ENCODE data around the gene API5.
"Not testable (repeated sequence)": the region's sequence is repeated elsewhere in the genome, so short reads cannot be mapped to it uniquely, and the experiment has no call there.

The API5 gene

DNA sequence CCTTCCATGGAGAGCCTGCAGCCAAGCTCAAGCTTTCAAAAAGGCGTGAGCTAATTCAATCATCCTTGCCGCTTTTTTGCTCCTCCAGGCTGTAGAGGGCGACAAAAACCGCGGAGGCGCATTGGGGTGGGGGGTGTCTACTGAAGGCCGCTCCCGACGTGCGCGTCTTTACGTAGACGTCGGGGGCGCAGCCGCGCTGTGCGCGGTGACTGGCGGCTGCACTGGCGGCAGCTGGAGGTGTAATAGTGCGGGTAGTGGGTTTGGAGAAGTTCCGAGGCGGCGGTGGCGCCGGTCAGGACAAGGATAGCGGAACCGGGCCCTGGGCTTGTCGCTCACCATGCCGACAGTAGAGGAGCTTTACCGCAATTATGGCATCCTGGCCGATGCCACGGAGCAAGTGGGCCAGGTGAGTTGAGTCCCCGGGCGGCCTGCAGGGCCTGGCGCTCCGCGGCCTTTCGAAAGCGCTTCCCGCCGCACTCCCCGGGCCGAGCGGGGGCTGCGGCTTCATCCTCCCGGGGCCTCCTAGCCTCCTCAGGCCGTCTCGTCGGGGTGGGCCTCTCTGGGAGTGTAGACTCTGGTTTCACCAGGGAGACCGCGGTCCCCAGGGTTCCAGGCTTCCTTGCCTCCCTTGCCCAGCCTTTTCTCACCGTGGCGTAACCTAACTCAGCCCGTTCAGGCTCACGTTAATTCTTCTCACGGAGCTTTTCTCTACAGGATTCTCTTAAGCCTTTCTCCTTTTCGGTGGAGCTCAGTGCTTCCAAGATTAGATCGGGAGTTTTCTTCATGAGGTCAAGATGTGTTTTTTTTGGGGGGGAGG, at the start of gene API5:
API5 (plus strand) TSS at position 206 of the 817 bp plus-strand sequence; CDS start at position 338, 132 bp downstream.
- peak; percentile 98 for DNase-seq

DNA sequence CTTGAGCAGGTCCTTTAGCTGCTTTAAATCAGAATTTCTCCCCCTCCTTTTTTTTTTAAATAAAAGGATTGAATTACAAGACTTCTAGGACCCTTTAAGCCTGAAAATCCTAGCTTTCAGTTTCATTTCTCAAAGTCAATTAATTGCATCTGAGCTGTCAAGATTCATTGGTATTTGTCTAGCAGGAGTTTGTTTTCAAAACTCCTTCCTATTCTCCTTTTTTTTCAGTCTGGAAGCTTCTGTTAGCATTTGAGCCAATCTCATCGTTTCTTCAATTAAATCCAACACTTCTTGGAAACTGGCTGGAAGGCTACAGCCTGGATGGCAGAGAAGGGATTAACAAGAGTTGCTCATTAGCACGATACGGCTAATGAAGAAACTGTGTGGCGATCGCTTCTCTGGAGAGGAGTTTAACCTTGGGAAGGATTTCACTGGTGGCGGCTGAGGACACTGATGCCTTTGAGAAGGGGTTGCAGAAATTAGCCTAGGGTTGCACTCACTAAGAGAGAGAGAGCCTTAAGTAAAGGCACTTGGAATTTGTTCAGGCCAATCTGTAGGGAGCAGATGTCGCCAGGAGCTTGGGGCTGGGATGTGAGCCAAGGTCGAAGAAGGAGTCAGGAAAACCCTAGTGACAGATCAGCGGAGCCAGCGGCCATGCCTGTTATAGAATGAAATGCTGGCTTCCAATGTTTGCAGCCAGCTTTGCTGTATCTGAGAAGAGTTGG, 43.8 kb upstream of the API5 start:
- no peak for DNase-seq

DNA sequence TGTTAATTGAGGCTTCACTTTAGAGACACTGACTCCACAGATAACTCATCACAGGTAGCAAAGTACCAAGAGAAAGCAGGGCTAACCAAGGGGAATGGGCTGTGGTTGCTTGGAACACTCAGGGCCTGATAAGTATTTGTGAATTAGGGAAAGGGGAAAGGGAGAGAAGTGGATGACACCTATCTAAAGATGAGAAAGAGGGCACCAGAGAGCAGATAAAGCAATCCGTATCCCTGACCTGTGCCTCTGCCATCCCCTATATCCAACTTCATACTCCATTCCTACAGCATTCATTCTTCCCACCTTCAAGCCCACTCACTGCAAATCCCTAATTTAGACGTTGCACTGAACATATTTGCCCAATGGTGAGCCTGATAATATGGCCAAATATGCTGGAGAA, 43.0 kb upstream of the API5 start:
- DNase-seq: no peak

GRCh38 chr11:43269254-43269918, 42.4 kb upstream of the API5 start:
- DNase-seq: no peak

DNA sequence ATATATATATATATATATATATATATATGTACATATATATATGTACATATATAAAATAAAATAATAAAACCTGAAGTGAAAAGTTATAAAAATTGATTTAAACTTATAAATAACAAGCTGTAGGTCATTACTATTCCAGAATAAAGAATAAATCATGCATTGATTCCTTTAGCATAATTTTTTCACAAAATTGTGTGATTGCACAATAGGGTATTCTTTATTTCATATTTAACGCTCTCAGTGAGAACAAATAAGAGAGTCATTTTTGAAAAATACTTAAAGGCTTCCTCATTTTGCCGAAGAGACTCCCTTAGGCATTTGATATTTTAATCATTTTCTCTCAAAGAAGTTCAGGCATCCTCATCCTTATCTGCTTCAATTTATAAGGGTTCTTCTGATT, 41.3 kb upstream of the API5 start:
- no peak for DNase-seq

DNA sequence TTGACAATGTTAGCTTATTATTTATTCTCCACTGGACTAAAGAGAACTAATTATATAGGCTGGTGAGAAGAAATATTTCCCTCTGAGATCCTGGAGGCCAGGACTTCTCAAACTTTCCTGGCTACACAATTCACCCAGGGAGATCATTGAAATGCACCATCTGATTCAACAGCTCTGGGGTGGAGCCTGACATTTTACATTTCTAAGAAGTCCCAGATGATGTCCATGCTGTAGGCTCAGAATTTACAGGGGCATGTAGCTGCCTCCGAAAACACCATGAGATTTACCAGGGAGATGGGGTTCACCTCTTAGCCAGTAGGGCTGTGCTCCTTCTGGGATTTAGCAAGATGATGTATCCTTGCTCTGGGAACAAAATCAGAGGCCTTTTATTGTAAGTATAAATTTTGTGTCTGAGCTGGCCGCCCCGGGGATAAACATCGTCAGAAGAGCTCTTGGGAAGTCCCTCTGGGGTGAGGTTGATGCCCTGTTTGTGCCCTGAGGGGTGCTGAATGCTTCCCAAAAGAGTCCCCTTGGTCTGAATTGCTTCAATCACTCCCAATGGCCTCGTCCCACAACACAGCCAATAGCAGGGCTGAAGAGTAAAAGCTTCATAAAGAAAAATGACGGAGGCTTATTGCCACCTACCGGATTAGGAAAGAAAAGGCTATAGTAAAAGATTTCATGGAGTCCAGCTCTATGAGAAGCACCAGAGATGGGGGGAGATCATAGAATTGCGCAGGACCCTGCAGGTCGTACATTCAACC, 33.4 kb upstream of the API5 start:
- peak; percentile 22 to 33 for DNase-seq

DNA sequence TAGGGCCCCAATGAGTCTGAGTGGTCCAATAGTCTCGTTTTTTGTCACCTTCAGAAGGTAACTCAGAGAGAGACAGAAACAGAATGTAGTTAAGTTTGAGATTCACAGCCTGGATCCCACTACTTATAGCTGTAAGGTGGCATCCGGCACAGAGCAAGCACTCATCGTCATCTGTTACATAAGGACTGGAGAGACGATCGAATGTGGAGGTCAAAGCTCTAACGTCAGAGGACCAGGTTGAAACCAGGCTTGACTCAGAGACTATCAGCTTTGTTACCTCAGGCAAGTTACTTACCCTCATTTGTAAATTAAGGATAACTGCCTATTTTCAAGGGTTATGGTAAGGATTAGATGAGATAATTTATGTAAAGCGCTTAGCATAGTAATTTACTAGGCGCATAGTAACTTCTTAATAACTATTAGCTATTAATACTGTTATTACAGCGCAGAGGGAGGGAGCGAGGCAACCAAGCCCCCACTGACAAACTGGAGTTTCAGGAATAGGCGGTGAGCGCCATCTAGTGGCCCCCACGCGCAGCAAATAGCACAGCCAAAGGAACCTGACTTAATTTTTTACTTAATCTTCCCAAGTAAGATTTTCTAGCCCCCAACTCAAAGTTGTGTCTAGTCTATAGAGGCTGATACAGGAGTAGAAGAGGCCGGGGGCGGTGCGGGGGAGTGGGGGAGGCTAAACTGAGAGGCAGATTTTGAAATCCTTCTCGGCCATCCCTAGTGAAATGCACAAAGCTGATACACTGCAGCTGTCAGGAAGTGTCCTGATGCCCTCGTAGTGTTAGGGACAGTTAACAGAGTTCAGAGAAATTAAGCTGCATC, 29.0 kb upstream of the API5 start:
- DNase-seq: peak in 1 of 2 experiments; percentile 35

- no peak for DNase-seq
Observed at GRCh38 chr11:43285826-43286225, 26.0 kb upstream of the API5 start.

DNA sequence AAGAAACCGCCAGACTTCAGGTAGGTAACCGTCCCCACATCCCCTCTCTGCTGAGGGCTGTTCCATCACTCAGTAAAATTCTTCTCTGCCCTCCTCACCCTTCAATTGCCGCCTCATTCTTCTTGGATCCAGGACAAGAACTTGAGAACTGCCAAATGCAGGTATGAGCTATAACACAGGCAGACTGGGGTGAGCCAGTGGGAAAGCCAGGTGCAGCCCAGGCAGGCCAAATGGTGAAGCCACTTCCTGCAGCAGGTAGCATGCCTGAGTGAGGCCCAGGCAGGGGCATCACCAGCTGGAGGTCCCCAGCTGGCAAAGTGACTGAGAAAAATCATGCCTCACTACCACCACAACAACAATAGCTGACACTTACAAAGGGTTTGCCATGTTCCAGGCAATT, 22.4 kb upstream of the API5 start:
- no peak for DNase-seq

- DNase-seq: no peak
Observed at GRCh38 chr11:43298397-43298796, 13.4 kb upstream of the API5 start.

DNA sequence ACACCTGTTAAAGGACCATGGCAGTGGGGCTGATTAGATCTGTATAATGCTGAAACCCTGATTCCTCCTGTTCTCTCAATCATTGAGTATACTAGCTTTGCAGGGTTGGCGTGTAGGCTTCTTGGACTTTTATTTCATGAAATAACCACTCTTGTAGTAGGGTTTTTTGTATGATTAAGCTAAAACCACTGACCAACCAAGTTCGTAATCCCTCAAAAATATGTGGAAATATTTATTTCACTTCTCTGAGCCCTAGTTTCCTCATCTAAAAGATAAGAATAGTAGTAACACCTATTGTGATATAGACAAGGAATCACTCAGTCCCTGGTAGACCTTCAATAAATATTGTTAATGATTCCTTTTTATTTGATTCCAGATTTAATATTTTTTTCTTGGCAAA, 4.2 kb downstream of the API5 start:
- DNase-seq: no peak

DNA sequence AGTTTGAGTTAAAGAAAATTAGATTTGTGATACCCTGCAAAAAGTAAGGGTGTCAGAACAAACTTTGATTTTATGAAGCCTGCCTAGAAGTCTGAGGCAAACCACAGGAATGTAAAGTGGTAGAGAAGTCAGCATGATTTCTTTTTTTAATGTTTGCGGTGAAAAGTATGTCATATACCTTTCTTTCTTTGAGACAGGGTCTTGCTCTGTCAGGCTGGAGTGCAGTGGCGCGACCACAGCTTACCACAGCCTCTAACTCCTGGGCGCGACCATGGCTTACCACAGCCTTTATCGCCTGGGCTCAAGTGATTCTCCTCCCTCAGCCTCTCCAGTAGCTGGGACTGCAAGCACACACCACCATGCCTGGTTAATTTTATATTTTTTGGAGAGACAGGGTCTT, 4.7 kb downstream of the API5 start:
- DNase-seq: no peak

- no peak for DNase-seq
Observed at GRCh38 chr11:43327987-43328386, 16.2 kb downstream of the API5 start.

GRCh38 chr11:43328482-43328881, 16.7 kb downstream of the API5 start:
- no peak for DNase-seq

GRCh38 chr11:43341159-43341558, 29.4 kb downstream of the API5 start:
- no peak for DNase-seq

DNA sequence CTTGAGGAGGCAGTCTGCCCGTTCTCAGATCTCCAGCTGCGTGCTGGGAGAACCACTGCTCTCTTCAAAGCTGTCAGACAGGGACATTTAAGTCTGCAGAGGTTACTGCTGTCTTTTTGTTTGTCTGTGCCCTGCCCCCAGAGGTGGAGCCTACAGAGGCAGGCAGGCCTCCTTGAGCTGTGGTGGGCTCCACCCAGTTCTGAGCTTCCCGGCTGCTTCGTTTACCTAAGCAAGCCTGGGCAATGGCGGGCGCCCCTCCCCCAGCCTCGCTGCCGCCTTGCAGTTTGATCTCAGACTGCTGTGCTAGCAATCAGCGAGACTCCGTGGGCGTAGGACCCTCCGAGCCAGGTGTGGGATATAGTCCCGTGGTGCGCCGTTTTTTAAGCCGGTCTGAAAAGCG, 39.6 kb downstream of the API5 start:
- DNase-seq: not testable (repeated sequence)

- DNase-seq: no peak
Observed at GRCh38 chr11:43354311-43354710, 42.5 kb downstream of the API5 start.

- no peak for DNase-seq
Observed at GRCh38 chr11:43356336-43356735, 44.5 kb downstream of the API5 start.

- DNase-seq: no peak
Observed at GRCh38 chr11:43358279-43358800, 46.5 kb downstream of the API5 start.

DNA sequence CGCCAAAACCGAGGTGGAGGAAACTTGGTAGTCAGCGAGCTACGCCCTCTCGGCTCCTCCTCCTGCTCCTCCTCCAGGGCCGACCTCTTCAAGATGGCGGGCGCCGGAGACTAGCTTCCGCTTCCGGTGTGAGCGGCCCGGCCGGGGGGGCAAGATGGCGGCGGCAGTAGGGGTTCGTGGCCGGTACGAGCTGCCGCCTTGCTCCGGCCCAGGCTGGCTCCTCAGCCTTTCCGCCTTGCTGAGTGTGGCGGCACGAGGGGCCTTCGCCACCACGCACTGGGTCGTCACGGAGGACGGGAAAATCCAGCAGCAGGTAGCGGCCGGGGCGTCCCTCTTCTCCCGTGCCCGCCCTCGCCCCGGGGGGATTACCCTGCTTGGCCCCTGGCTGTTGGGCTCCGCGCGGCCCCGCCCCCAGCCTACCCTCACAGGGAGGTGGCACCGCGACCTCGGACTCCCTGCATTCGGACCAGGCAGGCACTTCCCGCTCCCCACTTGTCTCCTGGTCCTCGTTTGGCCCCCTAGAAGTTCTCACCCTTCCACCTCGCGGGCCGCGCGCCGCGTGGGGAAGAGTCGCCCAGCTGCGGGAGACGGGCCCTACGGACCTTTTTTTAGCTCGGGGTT, 47.1 kb downstream of the API5 start, which contains the start of gene TTC17:
TTC17 (plus strand) TSS at position 120 of the 621 bp plus-strand sequence; CDS start at position 155, 35 bp downstream.
- DNase-seq: peak; percentile 90 to 91

DNA sequence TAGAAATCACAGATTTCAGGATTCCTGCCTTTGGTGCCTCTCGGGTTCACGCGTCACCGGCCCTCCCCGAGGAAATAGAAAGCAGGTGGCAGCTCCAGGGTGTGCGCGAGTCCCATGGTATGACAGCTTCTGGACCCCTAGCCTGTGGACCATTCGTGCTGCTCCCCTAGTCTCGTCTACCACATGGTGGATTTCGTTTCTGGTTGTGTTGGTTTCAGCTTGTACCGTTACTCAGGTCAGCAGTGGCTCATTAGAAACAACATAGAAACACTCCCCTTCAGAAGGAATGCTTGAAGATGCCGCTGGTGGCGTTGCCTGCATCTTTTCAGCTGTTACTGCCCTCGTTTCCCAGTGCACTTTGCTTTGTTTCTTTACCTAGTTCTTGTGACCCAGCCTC, 47.6 kb downstream of the API5 start:
- DNase-seq: no peak
